D721Med (cell line): Measurements from ENCODE around the gene EFR3B.
A peak's percentile ranks its signal among the peaks of the same experiment; 100 is the strongest.

Experiments
- DNase-seq: peaks from one replicate; pipeline ENCODE4 v3.0.0; 2011; ENCODE audit warnings: low spot score; ENCODE audit not compliant: insufficient read length
- FAIRE-seq: peaks from 2 replicates; lab custom pipeline; 2011; peaks lifted over from hg19 to GRCh38; lab: Jason Lieb, UNC
- TF ChIP-seq, protein P1 (sequence below): IDR thresholded peaks from 2 replicates; pipeline ENCODE4 v1.5.1; 2012; ENCODE audit warnings: mild to moderate bottlenecking, control low read depth; ENCODE audit not compliant: insufficient read depth; ENCODE audit errors: missing control alignments

EFR3B gene

GRCh38 chr2:25103287-25103871, 61.5 kb downstream of the EFR3B start:
- TF ChIP-seq, protein P1, sequence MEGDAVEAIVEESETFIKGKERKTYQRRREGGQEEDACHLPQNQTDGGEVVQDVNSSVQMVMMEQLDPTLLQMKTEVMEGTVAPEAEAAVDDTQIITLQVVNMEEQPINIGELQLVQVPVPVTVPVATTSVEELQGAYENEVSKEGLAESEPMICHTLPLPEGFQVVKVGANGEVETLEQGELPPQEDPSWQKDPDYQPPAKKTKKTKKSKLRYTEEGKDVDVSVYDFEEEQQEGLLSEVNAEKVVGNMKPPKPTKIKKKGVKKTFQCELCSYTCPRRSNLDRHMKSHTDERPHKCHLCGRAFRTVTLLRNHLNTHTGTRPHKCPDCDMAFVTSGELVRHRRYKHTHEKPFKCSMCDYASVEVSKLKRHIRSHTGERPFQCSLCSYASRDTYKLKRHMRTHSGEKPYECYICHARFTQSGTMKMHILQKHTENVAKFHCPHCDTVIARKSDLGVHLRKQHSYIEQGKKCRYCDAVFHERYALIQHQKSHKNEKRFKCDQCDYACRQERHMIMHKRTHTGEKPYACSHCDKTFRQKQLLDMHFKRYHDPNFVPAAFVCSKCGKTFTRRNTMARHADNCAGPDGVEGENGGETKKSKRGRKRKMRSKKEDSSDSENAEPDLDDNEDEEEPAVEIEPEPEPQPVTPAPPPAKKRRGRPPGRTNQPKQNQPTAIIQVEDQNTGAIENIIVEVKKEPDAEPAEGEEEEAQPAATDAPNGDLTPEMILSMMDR, result no peak
- no peak for DNase-seq
- FAIRE-seq, result no peak

GRCh38 chr2:25104736-25105135, 62.9 kb downstream of the EFR3B start:
- no peak for FAIRE-seq
- no peak for DNase-seq
- TF ChIP-seq, protein P1, result no peak

DNA sequence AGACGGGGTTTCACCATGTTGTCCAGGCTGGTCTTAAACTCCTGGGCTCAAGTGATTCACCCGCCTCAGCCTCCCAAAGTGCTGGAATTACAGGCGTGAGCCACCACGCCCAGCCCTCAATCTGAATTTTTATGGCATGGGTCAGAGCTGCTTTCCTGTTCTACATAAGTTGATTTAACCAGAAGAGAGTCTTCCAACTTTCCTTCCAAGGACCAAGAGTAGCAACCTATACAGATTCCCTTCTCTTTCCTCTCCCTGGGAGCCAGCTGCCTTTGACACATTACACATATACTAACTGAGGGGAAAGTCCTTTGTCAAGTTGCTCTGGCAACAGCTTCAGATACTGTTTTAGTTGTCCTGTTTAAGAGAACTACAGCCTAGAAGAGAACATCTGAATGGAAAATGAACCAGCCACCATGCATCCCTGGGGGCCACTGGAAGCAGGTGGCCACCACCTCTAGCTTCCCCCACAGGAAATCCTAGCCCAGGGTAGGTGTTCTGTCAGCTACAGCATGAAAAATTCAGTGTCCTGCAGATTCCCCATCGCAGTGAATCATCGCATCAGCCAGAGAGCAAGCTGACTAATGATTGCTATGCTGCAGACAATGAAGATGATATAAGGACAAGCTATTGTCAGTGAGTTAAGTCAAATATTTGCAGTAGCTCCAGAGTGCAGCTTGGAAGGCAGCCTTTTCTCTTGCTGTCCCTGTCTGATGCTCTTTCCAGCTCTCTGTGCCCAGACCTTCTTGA, 63.6 kb downstream of the EFR3B start:
- TF ChIP-seq, protein P1, result no peak
- DNase-seq (no peak), FAIRE-seq (no peak)

GRCh38 chr2:25109822-25110221, 67.9 kb downstream of the EFR3B start:
- TF ChIP-seq, protein P1, result no peak
- DNase-seq (no peak), FAIRE-seq (no peak)

DNA sequence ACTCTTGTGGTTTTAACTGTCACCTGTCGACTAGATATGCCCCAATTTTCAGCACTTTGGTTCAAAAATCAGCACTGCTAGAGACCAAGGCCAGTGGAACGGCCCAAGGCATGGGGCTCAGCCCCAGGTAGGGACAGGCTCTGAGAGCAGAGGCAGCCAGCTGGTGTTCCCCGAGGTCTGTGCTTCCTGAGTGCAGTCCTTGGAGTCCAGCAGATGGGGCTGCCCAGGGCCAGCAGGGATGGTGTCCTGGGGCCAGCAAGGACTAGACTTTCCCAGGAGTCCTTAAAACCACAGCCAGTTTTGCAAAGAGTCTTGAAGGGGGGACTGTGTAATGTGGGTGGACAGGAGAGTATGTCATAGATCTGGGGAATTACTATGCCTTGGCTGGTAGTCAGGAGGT, 70.2 kb downstream of the EFR3B start:
- DNase-seq (no peak), FAIRE-seq (no peak)
- TF ChIP-seq, protein P1, result no peak

DNA sequence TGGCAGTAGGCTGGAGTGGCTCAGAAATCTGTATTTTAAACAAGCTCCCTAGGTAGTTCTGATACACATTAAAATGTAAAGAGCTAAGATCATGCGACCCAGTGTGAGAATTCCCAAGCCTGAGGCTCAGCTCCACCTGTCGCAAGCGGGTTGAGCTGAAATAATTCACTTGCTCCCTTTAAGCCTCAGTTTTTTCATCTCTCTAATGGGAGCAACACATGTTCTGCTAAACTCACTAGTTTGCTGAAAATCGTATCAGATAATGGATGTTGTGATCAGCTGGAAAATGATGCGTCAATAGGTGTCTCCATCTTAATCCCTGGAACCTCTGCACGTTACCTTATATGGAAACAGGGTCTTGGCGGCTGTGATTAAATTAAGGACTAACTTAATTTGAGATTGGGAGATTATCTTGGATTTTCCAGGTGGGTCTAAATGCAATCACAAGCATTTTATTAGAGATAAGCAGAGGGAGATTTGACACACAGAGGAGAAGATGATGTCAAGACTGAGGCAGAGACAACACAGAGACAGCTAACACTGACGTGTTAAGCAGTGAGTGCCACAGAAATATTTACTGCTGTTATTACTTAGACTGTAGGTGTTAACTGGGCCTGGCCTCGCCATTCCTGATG, 73.5 kb downstream of the EFR3B start:
- DNase-seq (no peak), FAIRE-seq (no peak)
- TF ChIP-seq, protein P1, result no peak

GRCh38 chr2:25115902-25116301, 74.0 kb downstream of the EFR3B start:
- TF ChIP-seq, protein P1, result no peak
- FAIRE-seq (peak; percentile 55), DNase-seq (peak; percentile 42)
